ENCODE data around the gene CACNA2D1.

The CACNA2D1 gene

DNA sequence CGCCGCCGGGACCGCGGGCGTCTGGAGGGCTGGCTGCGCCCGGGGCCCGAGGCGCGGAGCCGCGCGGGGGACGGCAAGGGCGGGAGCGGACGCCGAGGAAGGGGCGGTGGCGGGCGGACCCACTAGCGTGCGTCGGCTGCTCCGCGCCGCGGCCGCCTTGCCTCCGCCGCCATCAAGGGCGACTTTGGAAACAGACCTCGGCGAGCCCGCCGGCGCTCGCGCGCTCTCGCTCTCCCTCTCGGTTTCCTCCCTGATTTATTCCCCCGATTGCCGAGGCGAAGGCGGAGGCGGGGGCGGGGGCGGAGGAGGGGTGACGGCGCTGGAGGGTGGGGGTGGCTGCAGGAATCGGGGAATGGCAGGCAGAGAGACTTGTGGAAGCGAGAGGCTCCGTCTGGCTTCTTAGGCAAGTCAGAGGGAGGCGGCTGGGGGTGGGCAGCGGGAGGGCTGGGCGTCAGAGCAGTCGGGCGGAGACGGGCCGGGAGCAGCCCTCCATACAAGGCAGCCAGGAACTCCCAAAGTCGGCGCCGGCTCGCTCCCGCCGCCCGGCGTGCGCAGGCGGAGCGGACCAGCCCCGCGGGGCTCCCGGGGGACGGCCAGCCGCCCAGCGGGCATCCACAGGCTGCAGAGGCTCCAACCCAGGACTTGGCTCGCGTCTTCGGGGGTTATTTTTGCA lies at the start of gene CACNA2D1:
CACNA2D1 (minus strand) TSS at position 231 of the 673 bp plus-strand sequence.
- DNase-seq, result peak; percentile 56

DNA sequence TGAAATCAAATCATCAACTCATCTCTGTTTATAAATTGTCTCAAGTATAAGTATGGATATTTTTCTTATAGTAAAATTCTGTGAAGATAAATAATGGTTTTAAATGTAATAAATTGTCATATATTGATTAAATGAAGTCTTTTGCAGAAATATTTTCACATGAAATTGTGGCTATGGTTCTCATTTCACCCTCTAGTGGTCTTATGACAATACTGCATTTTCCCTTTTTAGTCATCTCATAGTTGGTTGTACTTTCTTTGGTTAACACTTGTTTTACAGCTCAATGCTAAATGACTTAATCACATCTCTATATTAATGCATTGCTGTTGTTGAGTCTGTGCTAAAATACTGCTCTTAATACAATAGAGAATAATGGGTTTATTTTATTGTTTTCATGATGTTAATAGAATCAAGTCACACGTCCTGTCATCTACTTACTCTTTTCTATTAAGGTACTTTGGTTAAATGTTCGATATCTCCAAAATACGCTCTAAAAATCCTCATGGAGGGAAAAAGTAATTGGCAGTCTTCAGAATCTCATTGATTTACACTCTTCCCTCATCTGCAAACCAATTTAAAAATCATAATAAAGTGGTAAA lies 38.0 kb upstream of the CACNA2D1 start:
- DNase-seq, result no peak

DNA sequence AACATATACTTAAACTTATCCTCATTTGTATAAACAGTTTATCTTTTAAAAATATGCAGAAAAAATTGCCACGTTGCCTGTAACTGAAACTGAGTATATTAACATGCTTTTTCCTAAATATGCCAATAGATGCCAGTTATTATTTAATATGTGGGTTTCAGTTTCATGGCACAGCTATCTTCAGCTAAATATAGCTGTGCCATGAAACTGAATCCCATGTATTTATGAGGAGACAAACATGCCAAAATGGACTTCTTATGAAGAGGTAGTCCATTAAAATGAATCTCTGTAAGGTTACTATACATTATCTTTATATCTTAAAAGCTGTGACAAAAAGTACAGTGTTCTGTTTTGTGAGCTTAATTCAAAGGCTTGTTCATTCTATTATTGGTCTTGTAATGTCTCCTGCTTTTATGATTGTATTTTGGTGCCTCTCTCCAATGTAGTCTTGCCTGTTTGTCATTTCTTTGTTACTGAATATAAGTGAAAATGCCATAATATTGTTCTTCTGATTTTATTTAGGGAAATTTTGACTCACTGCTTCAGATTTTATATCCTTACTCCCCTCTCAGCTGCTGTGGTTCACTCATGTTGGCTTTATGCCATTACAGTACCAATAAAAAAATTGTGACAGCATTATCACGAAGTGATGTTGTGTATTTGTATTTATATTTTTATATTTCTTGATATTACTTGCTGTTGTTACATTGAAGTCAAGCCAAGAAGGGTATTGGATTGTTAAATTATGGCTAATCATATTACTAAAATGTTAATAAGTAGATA lies 34.3 kb upstream of the CACNA2D1 start:
- DNase-seq, result no peak

DNA sequence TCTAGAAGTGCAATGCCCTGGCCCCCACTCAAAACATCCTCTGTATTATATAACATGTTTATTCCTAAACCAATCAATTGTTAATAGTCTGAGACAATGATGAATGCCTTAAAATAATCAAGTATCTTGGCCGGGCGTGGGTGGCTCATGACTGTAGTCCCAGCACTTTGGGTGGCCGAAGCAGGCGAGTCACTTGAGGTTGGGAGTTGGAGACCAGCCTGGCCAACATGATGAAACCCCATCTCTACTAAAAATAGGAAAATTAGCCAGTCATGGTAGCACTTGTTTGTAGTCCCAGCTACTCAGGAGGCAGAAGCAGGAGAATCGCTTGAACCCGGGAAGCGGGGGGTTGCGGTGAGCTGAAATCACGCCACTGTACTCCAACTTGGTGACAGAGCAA lies 29.4 kb upstream of the CACNA2D1 start:
- no peak for DNase-seq

DNA sequence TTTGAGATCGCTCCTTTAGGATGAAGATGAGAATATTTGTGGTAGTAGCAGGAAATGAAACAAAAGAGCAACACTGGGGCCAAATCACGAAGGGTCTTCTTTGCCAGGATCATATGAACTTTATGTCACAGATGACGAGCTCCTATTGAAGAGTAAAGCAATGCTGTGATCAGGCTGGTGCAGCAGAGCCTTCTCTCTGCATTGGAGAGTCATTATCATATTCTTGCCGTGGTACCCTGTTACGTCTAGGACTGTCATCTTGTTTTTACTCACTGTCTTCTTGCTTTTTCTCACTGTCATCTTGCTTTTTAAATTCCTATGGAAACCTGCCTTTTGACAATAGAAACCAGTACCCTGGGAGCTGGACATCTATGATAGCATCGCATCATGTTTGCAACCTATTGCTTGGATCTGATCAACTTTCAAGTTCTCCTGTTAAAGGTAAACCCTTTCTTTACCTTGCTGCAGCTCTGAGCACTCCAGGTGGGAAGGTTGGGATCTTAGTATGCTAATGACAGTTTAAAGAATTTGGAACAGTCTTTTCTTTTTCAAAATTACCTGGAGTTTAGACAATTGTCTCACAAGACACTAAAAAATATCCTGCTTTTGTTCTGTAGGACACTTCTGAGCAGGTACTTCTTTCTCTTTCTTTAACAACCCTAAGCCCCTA lies 27.9 kb upstream of the CACNA2D1 start:
- DNase-seq, result no peak

DNA sequence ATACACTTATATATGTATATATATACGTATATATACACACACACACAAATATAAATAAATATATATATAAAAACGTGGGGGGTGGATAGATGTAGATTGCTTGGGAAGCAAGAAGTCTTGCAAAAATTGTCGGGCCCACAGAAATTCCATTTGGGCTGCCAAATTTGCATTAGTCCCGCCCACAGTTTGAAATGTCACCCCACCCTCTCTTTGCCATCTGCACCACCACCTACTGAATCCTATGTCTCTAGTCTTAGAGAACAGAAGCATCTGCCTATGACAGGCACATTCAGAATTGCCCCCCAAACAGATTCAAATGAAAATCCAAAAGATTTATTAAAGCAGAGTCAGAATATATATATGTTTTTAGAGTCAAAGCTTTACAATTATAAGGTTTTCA lies 25.6 kb upstream of the CACNA2D1 start:
- DNase-seq, result no peak

DNA sequence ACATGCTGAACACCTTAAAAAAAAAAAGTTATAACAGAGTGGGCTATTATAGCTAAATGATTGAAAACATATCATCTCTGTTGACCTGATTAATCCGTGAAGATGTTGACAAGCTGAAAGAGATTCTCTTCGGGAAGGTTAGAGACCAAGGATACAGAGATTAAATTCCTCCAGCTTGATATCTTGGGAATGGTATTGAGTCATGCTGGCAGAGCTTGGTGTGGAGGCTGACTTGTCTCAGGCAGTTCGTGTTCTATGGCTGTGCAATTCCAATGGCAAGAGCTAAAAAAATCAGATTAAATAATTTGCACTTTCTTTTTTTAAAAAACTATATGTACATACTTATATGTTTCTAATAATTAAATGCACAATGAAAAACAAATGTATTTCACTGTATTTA lies 24.9 kb upstream of the CACNA2D1 start:
- no peak for DNase-seq

DNA sequence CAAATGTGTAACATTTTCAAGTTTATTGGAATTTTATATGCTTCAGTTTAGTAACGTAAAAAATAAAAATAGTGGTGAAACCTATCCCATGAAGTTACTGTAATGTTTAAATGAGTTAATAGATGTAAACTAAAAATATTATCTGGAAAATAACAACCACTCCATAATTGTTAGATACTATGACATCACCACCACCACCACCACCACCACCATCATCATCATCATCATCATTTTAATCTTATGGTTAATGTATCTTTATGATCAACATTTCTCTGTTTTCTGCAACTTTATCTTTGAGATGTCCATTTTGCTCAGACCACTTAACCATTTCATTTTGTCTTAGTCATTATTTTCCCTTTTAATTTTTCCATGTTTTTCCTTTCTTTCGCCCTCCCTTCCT lies 23.4 kb upstream of the CACNA2D1 start:
- DNase-seq, result no peak

DNA sequence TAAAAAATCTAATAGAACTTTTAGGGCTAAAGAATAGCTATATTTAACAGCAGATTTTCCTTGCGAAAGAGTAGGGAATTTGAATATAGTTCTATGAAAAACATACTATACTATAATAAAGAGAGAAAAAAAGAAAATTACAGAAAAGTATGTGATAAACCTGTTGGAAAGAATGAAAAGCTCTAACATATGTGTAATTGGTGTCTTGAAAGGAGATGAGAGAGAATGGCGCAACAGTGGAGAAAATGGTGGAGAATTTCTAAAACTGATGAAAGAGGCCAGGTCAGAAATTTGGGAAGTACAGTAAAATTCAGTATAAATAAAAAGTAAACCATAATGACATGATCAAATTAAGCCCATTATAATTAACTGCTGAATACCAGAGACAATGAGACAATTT lies 20.8 kb upstream of the CACNA2D1 start:
- no peak for DNase-seq

DNA sequence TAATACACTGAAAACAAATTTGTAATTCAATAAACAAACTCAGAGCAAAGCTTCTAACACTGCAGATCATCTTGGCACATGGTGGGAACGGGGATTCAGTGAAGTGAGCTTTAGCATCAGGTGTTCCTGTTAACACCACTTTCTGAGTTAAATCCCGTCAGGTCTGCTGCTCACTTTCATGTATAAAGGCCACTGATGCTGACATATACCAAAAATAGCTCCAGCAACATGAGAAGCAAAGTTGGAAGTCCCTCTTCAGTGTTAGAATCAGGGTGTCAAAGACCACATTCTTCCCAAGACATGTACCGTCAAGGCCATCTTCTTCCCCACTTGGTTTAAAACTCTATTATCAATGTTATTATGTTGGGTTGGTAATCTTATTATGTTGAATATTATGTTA lies 11.7 kb upstream of the CACNA2D1 start:
- DNase-seq, result no peak

DNA sequence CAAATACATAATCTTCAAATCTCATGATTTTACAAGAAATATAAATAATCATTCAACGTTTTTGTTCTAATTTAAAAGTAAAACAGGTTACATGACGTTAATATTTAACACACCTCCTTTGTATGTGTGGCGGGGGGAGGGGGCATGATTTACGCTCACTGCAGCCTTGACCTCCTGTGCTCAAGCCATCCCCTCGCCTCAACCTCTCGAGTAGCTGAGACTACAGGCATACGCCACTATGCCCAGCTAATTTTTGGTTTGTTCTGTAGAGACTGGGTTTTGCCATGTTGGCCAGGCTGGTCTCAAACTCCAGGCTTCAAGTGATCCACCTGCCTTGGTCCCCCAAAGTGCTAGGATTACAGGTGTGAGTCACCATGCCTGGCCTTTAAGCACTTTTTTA lies 7.2 kb upstream of the CACNA2D1 start:
- no peak for DNase-seq

DNA sequence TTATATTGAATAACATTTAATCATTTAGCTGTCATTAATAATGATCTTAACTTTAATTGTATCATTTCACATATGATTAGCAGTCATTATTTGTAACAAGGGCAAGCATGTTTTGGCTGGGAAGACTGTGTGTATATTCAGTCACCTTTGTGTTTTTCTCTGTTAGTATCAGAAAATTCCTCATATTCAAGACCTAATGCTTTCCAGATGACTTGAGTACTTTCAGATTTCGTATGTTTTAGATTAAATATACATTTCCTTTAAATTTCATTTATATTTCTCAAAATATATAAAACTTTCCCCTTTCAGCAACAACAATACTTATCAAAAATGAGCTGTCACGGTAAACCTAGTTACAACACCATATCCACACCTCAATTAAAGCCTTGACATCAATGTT lies 6.3 kb upstream of the CACNA2D1 start:
- DNase-seq, result no peak

DNA sequence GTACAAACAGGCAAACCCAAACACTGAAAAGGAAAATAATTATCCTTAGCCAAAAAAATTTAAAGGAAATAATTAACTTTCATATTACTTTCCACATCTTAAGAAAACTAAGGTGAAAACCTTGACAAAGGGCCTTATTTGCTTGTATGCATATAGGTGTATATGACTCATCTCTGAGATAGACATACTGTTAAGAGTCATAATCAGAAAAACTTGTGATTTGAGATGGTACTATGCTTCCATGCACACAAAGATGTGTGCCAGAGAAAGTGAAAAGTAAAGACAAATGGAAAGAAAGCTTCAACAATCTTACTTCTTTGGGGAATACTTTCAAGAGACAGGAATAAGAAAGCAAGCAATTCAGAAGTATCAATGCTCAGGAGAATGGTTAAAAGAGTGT lies 3.3 kb upstream of the CACNA2D1 start:
- DNase-seq, result no peak

DNA sequence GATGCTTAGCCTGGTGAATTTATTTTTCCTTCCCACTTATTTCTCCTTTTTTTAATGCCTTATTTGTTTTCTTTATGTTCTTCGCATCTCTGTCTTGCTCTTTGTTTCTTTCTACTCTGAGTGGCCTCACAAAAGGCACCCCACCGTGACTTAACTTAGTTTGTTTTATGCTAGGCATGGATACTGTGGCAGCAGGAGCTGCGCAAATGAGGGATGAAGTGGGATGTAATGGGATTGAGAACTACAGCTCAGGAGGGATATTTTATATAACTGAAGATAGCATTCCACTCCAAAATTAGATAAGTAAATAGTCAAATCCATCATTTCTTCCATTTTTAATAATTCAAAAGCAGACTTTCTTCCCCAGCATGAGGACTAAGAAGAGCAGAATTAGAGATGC lies 1.7 kb upstream of the CACNA2D1 start:
- DNase-seq, result no peak

DNA sequence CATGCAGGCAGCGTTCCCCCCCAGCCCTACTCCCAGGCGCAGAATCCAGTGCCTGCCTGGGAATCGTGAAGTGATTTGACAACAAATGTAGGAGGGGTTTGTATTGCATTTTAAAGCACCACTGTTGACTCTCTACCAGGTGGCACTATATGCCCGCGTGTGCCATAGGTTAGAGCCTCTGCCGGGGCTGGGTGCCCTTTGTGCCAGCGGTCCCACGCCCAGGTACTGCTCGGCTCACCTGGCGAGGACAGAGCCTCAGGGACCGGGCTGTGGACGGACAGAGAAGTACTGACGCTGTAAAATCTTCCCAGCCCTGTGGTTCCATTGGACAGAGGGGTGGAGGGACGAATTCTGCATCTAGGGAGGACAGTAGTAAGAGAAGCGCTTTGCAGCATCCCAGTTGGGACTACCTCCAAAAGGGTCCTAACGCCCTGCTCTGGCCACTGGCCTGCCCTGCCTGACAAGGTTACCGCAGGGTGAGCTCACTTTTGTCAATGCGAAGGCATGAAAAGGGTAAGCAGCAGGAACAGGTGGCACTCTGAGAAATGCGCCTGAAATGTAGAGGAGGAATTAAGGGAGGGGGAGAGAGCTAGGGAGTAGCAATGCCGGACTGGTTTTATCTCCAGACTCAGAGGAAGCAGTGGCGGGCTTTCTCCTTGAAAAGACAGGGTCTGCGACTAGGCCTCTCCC lies 788 bp upstream of the CACNA2D1 start:
- DNase-seq, result no peak

DNA sequence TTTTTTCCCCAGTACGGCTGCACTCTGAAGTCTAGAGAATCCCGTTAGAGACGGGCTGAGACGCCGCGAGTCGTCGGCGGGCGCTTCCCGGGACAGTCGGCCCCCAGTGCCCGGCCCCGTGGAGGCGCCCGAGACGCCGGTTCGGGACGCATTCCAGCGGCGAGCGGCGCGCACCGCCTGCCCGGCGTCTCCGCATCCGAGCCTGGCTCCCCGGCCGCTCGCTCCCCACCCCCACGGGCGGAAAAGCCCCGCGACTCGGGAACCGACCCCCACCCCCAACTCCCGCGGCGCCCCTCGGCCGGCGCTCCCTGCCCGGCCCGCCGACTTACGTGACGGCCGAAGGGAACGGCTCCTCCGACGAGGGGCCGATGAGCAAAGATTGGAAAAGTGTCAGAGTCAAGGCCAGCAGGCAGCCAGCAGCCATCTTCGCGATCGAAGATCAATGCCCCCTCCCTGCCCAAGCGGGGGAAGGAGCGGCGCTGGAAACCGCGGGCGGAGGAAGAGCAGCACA lies 486 bp downstream of the CACNA2D1 start:
- DNase-seq, result no peak

DNA sequence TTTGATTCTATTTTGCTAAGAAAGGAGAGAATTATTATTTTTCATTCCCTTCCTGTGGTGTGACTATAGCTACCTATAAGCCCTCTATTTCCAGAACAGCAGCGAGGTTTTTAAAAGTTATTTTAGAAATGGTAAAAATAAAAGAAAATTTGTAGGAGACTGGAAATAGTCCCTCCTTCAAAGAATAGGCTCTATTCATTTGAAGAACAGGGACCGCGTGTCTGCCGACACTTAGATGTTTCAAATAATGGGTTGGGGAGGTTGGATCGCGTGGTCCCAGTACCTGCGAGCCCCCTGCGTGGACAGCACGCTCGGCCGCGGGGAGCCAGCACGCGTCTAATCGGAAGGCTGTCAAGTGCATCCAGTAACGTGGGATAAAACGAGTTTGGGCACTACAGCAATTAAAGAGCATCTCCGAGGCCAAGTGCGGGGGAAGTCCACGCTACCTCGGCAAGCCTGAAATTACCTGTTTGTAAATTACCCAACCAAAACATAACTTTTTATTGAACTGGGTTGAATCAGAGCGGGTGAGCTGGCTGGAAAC lies 1.0 kb downstream of the CACNA2D1 start:
- DNase-seq, result no peak

DNA sequence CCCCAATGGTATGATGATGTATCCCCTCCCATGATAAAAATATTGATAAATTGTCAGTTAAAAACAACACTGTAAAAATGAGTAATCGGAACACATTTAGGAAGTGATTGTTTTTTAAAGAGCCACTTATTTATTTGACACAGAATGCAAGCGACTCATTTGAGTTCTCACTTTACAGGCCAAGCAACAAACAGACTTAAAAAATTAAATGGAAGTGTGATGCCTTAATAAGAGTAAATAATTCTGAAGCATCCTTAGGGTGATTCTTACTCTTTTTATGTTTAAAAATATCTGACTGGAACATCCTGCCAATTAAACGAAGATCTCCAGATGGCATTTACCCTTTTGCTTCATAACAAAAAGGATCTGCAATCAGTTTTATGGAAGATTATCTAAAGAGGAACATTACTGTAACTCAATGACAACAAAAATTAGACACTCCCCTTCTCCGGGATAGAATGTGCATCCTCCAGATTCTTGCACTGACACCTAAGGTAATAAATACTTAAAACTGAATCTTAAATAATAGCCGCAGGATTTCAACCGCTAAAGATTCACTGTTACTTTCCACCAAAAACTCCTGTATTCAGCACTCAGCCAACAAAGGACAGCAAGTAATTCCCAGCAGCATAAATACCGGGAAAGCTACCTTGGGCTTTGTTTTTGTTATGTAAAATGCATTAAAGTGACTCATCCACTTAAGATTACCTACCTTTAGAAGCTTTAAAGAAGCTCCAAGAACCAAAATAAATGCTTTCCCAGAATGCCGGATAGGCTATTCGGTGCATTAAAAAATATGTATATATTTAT lies 1.7 kb downstream of the CACNA2D1 start:
- DNase-seq, result no peak

DNA sequence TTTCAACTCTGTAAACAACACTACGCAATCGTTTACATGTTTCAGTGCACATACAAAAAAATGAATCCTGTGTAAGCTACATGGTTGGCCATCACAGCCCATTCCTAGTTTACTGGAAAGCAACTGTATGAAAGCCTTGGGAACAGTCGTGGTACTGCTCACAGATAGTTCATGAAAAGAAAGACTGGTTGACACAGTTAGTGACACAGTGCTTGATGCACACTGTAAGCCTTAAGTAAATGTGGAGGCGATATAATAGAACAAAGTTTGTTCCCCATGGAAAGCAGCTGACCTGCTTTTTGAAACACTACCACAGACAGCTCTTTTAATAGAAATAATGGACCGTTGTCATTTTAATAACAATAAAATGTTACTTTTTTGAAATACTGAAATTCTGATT lies 5.1 kb downstream of the CACNA2D1 start:
- DNase-seq, result no peak

DNA sequence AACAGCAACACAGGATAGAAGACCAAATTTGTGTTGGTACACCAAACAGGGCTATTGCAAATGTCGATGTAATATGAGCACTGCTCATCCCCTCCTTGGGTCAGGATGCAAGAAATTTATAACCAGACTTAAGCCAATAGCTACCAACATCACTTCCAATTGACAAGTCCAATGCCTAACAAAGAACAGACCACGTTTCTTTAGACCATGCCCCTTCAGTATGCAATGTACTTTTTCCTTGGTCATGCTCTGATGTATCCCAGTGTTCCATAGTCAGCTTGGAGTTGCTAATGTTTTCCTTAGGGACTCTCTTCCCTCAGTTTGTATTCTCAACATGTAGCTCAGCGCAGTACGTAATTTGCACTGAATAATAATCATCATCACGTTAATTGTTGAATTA lies 7.8 kb downstream of the CACNA2D1 start:
- no peak for DNase-seq

DNA sequence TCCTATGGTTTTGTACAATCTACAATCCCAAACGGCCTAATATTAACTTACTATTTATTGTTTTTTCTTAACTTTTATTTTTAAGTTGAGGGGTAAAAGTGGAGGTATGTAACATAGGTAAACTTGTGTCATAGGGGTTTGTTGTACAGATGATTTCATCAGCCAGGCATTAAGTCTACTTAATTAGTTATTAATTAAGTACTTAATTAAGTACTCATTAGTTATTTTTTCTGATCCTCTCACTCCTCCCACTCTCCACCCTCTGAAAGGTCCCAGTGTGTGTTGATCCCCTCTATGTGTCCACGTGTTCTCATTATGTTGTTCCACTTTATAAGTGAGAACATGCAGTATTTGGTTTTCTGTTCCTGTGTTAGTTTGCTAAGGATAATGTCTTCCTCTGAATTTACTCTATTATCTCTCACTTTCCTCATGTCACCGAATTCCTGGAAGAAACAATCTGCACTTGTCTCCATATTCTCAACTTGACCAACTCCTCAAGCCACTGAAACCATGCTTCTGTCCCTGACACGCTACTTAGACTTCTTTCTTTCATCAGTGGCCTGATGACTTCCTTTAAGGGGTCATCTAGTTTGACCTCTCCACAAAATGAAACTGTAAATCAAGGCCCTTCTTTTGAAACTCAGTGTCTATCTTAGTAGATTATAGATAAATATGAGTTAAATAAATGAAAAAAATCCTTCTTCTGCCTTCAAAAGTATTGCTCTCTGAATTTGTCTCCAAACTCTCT lies 9.1 kb downstream of the CACNA2D1 start:
- no peak for DNase-seq

Data from NCI-H1048 (cell line).